ENCODE measurements around the gene SLX1A. TPM values are rescaled to one million over a fixed set of nuclear protein-coding genes. Genes with fewer than 3 reads are reported as not detected.
"Not testable (repeated sequence)": the region's sequence is repeated elsewhere in the genome, so short reads cannot be mapped to it uniquely, and the experiment has no call there.

The SLX1A gene
- total RNA-seq, 1 donor from 2014 or later: 113 TPM

DNA sequence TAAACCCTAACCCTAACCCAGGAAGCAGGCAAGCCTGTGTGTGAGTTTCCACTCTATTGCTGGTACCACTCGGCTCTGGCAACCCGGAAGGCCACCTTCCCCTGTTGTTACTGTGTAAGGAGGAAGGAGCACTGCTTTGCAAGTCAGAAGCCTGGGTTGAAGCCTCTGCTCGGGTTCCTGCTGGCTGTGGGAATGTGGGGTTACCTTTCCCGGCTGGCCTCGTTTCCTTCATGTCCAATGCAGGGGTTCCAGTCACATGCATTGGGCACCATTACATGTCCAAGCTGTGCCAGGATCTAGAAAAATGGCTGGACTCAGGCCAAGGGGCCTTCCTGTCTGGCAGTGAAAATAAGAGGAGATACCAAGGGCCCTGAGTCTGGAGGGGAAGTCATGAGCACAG lies 23.4 kb downstream of the SLX1A start:
- not testable (repeated sequence) for DNase-seq (ENCODE audit: extremely low read depth, low read depth, low spot score)

Other genes starting within 250 kb of the SLX1A start
- gene TMEM219, start 231.8 kb upstream of the SLX1A start, total RNA-seq: 151 and 167 TPM in 2 replicates
- gene TAOK2, start 220.0 kb upstream of the SLX1A start, total RNA-seq: 97.8 and 130 TPM in 2 replicates
- 7.7 and 9.6 TPM in 2 replicates for gene HIRIP3, start 198.3 kb upstream of the SLX1A start, total RNA-seq
- gene INO80E, start 197.6 kb upstream of the SLX1A start, total RNA-seq: 55.1 and 77.5 TPM in 2 replicates
- 0.06 and 0.10 TPM in 2 replicates for gene DOC2A, start 182.8 kb upstream of the SLX1A start, total RNA-seq
- not detected in 2 replicates for gene C16orf92, start 170.7 kb upstream of the SLX1A start, total RNA-seq
- gene TLCD3B, start 162.6 kb upstream of the SLX1A start, total RNA-seq: 0.82 TPM in 1 of 2 replicates, not detected in the other
- gene ALDOA, start 128.1 kb upstream of the SLX1A start, total RNA-seq: 1,069 and 1,121 TPM in 2 replicates
- gene PPP4C, start 117.9 kb upstream of the SLX1A start, total RNA-seq: 117 and 121 TPM in 2 replicates
- gene TBX6, start 102.0 kb upstream of the SLX1A start, total RNA-seq: 0.41 and 0.58 TPM in 2 replicates
- 26.1 and 52.7 TPM in 2 replicates for gene YPEL3, start 97.7 kb upstream of the SLX1A start, total RNA-seq
- gene GDPD3, start 80.3 kb upstream of the SLX1A start, total RNA-seq: 0.82 and 5.3 TPM in 2 replicates
- gene MAPK3, start 70.7 kb upstream of the SLX1A start, total RNA-seq: 84.0 and 84.8 TPM in 2 replicates
- gene CORO1A, start 10.3 kb upstream of the SLX1A start, total RNA-seq: 1.5 and 3.0 TPM in 2 replicates
- gene BOLA2B, start 209 bp upstream of the SLX1A start, total RNA-seq: 223 and 376 TPM in 2 replicates
- 10.2 and 19.4 TPM in 2 replicates for gene SULT1A3, start 5.4 kb downstream of the SLX1A start, total RNA-seq
- 0.47 and 1.5 TPM in 2 replicates for gene NPIPB13, start 54.6 kb downstream of the SLX1A start, total RNA-seq
- 55.6 and 56.3 TPM in 2 replicates for gene CD2BP2, start 161.4 kb downstream of the SLX1A start, total RNA-seq
- 47.8 and 61.4 TPM in 2 replicates for gene TBC1D10B, start 176.6 kb downstream of the SLX1A start, total RNA-seq
- not detected in 2 replicates for gene MYL11, start 180.9 kb downstream of the SLX1A start, total RNA-seq
- 0.47 TPM in 1 of 2 replicates, not detected in the other for gene SEPTIN1, start 188.7 kb downstream of the SLX1A start, total RNA-seq
- gene ZNF48, start 201.5 kb downstream of the SLX1A start, total RNA-seq: 14.0 and 14.4 TPM in 2 replicates
- 19.0 and 19.8 TPM in 2 replicates for gene ZNF771, start 213.7 kb downstream of the SLX1A start, total RNA-seq
- gene DCTPP1, start 236.2 kb downstream of the SLX1A start, total RNA-seq: 35.9 and 43.8 TPM in 2 replicates

All from glomerular endothelial cell (primary cell).